ENCODE results near the gene ITPRID2.

Gene ITPRID2

DNA sequence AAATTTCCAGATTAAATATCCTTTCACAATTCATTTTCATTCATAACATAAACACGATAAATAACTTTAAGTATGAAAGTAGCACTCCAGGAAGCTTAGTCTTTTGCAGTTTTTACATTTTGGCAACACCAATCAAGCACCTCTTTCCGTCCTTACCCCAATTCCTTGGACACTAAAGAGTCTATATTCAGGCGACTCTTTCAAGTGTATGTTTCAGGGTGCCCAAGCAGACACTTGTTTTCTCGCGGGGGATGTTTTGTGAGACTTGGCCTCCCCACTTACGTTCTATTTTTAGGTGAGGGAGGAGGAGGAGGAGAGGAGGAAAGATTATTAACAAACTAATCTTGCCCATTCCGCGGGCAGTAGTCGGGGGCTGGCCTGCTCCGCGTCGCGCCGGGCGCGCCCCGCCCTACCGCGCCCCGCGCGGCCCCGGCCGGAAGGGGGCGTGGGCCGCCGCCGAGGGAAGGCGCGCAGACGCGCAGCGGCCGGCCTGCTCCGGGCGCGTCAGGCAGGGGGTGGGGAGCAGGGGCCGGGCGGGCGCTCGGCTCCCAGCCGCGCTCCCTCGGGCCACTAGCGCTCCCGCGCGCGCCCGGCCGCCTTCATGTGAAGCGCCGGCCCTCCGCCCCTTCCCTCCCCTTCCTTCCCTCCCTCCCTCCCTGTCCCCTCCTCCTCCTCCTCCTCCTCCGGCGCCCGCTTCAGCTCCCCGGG lies at the start of gene ITPRID2:
ITPRID2 (plus strand) TSS at position 473 of the 708 bp plus-strand sequence. CDS start 337 bp downstream, outside the sequence.
- peak; percentile 36 for DNase-seq (ENCODE audit: low read depth)
- TF ChIP-seq, protein P1, sequence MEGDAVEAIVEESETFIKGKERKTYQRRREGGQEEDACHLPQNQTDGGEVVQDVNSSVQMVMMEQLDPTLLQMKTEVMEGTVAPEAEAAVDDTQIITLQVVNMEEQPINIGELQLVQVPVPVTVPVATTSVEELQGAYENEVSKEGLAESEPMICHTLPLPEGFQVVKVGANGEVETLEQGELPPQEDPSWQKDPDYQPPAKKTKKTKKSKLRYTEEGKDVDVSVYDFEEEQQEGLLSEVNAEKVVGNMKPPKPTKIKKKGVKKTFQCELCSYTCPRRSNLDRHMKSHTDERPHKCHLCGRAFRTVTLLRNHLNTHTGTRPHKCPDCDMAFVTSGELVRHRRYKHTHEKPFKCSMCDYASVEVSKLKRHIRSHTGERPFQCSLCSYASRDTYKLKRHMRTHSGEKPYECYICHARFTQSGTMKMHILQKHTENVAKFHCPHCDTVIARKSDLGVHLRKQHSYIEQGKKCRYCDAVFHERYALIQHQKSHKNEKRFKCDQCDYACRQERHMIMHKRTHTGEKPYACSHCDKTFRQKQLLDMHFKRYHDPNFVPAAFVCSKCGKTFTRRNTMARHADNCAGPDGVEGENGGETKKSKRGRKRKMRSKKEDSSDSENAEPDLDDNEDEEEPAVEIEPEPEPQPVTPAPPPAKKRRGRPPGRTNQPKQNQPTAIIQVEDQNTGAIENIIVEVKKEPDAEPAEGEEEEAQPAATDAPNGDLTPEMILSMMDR (IDR thresholded peaks at IDR 0.05; ENCODE audit: low read depth, low read length, missing control alignments) = no peak
- H3K4me3 ChIP-seq (ENCODE audit: low read depth, low read length) = peak within 1 kb of the TSS; percentile 88

DNA sequence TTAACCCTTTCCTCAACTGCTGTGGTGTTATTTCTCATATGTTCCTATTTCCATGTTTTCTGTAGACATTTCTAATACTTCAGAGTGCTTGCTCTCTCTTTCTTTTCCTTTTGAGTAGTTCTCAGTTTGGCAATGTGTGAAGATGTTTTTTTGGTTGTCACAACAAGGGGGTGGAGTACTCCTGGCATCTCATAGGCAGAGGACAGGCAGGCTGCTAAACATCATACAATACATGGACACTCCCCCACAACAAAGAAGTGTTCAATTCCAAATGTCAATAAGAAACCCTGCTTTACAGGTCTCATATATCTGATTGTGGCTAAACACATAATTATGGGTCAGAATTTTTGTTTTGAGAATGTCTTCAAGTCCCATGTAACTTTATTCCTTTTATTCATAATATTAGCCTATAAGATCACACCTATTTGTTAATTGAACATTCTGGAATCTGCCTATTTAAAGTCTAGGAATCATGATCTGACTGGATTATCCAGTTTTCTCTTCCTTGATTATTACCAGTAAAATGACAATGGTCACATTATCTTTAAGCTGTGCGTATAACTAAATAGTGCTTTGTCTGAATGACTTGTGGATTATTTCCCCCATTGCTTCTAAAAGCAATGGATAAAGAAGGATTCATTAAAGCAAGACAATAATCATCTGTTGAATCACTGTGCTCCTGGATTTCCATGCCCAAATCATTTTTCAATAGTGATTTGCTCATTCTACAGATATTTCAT lies 46.8 kb upstream of the ITPRID2 start:
- TF ChIP-seq, protein P1 (IDR thresholded peaks at IDR 0.05; ENCODE audit: low read depth, low read length, missing control alignments) = no peak
- H3K4me3 ChIP-seq (ENCODE audit: low read depth, low read length) = no peak overlapping the region
- no peak for DNase-seq (ENCODE audit: low read depth)

DNA sequence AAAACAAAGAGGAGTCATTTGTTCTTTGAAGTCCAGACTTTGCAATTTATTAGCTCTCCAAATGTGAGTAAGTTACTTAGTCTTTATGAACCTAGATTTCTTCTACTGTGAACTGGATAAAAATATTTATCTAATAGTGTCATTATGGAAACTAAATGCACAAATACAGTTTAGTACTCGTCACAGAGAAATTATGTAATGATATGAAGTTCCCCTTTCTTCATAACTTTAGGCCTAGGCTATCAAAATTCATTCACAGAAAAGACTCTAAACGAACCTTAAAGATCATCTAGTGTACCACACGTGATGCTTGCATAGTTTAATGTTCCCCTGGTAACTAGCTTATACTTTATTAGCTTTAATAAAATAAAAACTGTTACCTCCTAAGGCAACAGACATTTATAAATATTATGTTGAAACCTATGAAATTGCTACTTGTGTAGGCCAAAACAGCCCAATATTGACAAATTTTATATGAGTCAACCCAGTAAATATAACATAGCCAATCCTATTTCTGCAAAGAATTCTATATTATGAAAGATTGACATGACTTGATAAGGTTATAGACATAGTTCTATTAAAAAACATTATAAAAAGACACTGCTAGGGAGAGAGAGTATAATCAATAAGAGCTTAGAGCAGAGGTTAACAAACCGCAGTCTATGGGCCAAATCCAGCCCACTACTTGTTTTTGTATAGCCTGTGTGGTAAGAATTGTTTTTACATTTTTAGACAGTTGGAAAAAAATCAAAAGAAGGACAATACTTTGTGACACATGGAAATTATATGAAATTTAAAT lies 44.9 kb upstream of the ITPRID2 start:
- no peak overlapping the region for H3K4me3 ChIP-seq (ENCODE audit: low read depth, low read length)
- TF ChIP-seq, protein P1 (IDR thresholded peaks at IDR 0.05; ENCODE audit: low read depth, low read length, missing control alignments) = no peak
- DNase-seq (ENCODE audit: low read depth) = no peak

DNA sequence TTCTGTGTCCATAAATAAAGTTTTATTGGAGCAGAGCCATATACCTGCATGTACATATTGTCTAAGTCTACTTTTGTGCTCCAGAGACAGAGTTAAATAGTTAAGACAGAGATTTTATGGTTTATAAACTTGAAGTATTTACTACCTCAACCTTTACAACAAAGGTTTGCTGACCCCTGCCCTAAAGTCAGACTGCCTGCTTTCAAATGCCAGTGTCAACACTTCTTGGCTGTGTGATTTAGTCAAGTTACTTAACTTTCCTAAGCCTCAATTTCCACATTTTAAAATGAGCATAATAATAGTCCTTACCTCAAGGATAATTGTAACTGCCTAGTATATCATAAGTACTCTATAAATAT lies 44.4 kb upstream of the ITPRID2 start:
- no peak overlapping the region for H3K4me3 ChIP-seq (ENCODE audit: low read depth, low read length)
- TF ChIP-seq, protein P1 (IDR thresholded peaks at IDR 0.05; ENCODE audit: low read depth, low read length, missing control alignments) = no peak
- no peak for DNase-seq (ENCODE audit: low read depth)

DNA sequence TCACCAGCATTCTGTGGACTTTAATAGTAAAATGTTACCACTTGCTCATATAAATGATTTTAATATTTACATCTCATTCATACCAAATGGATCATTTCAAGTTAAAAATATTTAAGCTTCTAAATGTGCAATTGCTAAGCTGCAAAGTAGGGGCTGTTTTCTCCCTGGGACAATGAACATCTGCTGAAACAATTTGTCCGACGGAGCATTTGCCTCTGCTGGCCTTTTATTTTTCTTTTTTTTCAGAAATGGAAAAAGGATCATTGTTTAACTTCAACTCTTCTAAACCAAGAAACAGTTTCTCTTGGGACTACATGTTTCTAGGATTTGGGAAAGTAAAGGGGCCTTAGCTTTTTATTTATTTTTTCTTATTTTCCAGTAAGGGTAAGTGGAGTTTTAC lies 43.8 kb upstream of the ITPRID2 start:
- DNase-seq (ENCODE audit: low read depth) = no peak
- TF ChIP-seq, protein P1 (IDR thresholded peaks at IDR 0.05; ENCODE audit: low read depth, low read length, missing control alignments) = no peak
- no peak overlapping the region for H3K4me3 ChIP-seq (ENCODE audit: low read depth, low read length)

DNA sequence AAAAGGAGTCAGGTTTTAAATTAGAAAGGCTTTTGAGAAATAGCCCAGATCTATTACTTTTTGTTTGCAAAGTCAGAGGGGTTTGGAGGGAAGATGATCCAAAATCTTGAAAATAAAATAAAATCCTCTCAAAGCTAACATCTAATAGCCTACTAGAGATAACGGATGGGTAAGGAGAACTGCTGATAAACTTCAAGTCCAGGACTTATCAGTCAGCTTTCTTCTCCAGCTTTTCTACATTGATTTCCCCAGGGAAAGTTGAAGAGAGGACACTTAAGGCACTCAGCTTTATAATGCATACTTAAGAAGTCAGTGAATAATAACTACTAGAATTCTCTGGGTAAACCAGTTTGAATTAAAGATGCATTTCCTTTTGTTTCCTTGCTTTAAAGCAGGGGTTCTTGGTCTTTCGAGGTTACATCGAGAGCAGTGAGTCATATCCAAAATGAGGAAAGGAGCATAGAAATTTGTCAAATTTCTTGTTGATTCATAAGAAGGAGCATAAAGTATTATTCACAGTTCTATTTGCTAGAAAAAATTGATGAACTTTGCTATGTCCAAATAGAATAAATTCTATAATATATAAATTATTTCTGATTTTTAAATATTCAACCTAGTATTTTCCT lies 43.2 kb upstream of the ITPRID2 start:
- TF ChIP-seq, protein P1 (IDR thresholded peaks at IDR 0.05; ENCODE audit: low read depth, low read length, missing control alignments) = no peak
- DNase-seq (ENCODE audit: low read depth) = no peak
- H3K4me3 ChIP-seq (ENCODE audit: low read depth, low read length) = no peak overlapping the region

Data from GM12864 (cell line).